Ovary (tissue), 9 donors: ENCODE data around the gene IFNA5. TPM values are rescaled to one million over a fixed set of nuclear protein-coding genes. Genes with fewer than 3 reads are reported as not detected.
A peak's percentile ranks its signal among the peaks of the same experiment; 100 is the strongest.

Experiments used
- DNase-seq, 5 donors: peaks; one replicate each; pipeline ENCODE4 v3.0.0-alpha.2; 2019 to 2020
- H3K27ac ChIP-seq, 2 donors: fragments of 200-600 bp; one replicate each; pipeline versions ENCODE4 v1.5.1 to v1.8.0; 2019 to 2022
- H3K27me3 ChIP-seq: fragments of 200-600 bp; one replicate; pipeline ENCODE4 v1.8.0; 2022
- H3K36me3 ChIP-seq: fragments of 200-600 bp; sonication (generic); one replicate; pipeline ENCODE4 v1.5.1; 2019
- H3K4me1 ChIP-seq: one replicate; pipeline ENCODE4 v1.8.1; 2013; ENCODE audit warnings: mild to moderate bottlenecking, moderate library complexity; ENCODE audit not compliant: insufficient read depth
- H3K4me3 ChIP-seq: fragments of 200-600 bp; sonication (generic); one replicate; pipeline ENCODE4 v1.5.1; 2017
- H3K9me3 ChIP-seq, 2 donors: fragments of 200-600 bp in 1 of 2; sonication (generic) in 1 of 2; one replicate each; pipeline versions ENCODE4 v1.5.1 to v1.8.1; 2013 to 2019; ENCODE audit warnings: mild to moderate bottlenecking in 1 of 2, moderate library complexity in 1 of 2
- EP300 ChIP-seq: sonication (generic); formaldehyde crosslinking; IDR thresholded peaks from one replicate; pipeline ENCODE4 v1.6.1; 2017; ENCODE audit warnings: antibody characterized with exemption
- POLR2A ChIP-seq: fragments of 450-650 bp; IDR thresholded peaks from one replicate; pipeline ENCODE4 v1.6.1; 2017; ENCODE audit warnings: antibody characterized with exemption, mild to moderate bottlenecking, moderate library complexity
- WGBS, 3 donors: extraction: QIAGEN DNeasy Blood & Tissue Kit in 1 of 3; methylation state at CpG; one replicate each; pipeline versions ENCODE4 v1.1.5 to v1.1.7; 2013 to 2017; 5-methylcytosine and 5-hydroxymethylcytosine counted together
- intact Hi-C, 4 donors: fragments of 100-400 bp; cut with DNase I; formaldehyde crosslinking; loops; one replicate each; pipeline versions ENCODE4 v1.11.0 to v1.15.1; 2022 to 2023
- polyA plus RNA-seq, 2 donors: library from polyadenylated mRNA; stranded (reverse); fragments of 200-250 nt in 1 of 2; fragments of 350-450 nt in 1 of 2; fragmentation: Illumina TruSeq in 1 of 2; extraction: RNeasy Lipid Tissue Mini Kit (QIAGEN cat#74804) in 1 of 2; gene quantifications; one replicate each; pipeline ENCODE4 v1.2.3, GENCODE V29; 2013 to 2014
- total RNA-seq, 7 donors: library from RNA; depleted of rRNA in 2 of 7; stranded (reverse); fragments of >200 nt in 2 of 7; fragmentation: NEBNext Ultra II Directional in 3 of 7; extraction: Animal tissue kit (Norgen Biotek cat#: 25700) in 3 of 7; gene quantifications; one replicate each; pipeline versions ENCODE4 v1.1.0 to v1.2.4, GENCODE V29; 2016 to 2023
- TF ChIP-seq, protein P1 (sequence below), 3 donors: fragments of 450-650 bp in 2 of 3; fragments of 200-600 bp in 1 of 3; IDR thresholded peaks; one replicate each; pipeline versions ENCODE4 v1.5.1 to v1.8.0; 2016 to 2022; ENCODE audit warnings: antibody characterized with exemption in 3 of 3, mild to moderate bottlenecking in 1 of 3
- donor health status: DM: no; HTN: no; CAD: no; lungs with moderate emphysema.
- donor health status: DM: no; HTN: no; CAD: no.
- donor health status: Bipolar disorder and iron deficiency.
- donor health status: DM: yes; HTN: yes; CAD: no.
- donor health status: DM: no; HTN: no; CAD: no.
- donor health status: DM: yes; HTN: yes; CAD: no.

Gene IFNA5
- total and polyA plus RNA-seq, 9 donors, result 0.42 TPM; not detected in 8

GRCh38 chr9:21326526-21327139 lies 21.5 kb upstream of the IFNA5 start:
- TF ChIP-seq, protein P1, sequence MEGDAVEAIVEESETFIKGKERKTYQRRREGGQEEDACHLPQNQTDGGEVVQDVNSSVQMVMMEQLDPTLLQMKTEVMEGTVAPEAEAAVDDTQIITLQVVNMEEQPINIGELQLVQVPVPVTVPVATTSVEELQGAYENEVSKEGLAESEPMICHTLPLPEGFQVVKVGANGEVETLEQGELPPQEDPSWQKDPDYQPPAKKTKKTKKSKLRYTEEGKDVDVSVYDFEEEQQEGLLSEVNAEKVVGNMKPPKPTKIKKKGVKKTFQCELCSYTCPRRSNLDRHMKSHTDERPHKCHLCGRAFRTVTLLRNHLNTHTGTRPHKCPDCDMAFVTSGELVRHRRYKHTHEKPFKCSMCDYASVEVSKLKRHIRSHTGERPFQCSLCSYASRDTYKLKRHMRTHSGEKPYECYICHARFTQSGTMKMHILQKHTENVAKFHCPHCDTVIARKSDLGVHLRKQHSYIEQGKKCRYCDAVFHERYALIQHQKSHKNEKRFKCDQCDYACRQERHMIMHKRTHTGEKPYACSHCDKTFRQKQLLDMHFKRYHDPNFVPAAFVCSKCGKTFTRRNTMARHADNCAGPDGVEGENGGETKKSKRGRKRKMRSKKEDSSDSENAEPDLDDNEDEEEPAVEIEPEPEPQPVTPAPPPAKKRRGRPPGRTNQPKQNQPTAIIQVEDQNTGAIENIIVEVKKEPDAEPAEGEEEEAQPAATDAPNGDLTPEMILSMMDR (IDR thresholded peaks at IDR 0.05), result peak; percentile 36 to 58 (median 39)
- TF ChIP-seq POLR2A, result no peak
- DNase-seq, result no peak
- H3K27me3 ChIP-seq, result no peaks in the 10 kb centered on the region
- no peaks in the 10 kb centered on the region for H3K36me3 ChIP-seq
- H3K4me1 ChIP-seq, result peaks cover 2% of the 10 kb centered on the region
- no peak overlapping the region for H3K4me3 ChIP-seq
- intact Hi-C loops, result loop anchor here in 1 of 4 donors (10.0 kb wide), 1 partner anchor 68 kb away; no protein-coding TSS in a partner anchor
- no peaks in the 10 kb centered on the region for H3K9me3 ChIP-seq
- 30 to 34% (median 30%) methylated on average over 2 of the region's 2 CpGs for WGBS, 3 donors
- no peak overlapping the region for H3K27ac ChIP-seq

- H3K4me3 ChIP-seq, result no peak overlapping the region
- no peaks in the 10 kb centered on the region for H3K36me3 ChIP-seq
- intact Hi-C loops, result loop anchor here in 2 of 4 donors (5.0 to 10.0 kb wide), 2 partner anchors 71 to 73 kb away; no protein-coding TSS in a partner anchor
- 88 to 91% (median 89%) methylated on average over 4 of the region's 4 CpGs for WGBS, 3 donors
- TF ChIP-seq EP300 (no peak), POLR2A (no peak)
- TF ChIP-seq, protein P1 (IDR thresholded peaks at IDR 0.05), result no peak
- no peak for DNase-seq
- no peaks in the 10 kb centered on the region for H3K9me3 ChIP-seq
- H3K27me3 ChIP-seq, result no peaks in the 10 kb centered on the region
- peaks cover 1% of the 10 kb centered on the region for H3K4me1 ChIP-seq
- no peak overlapping the region for H3K27ac ChIP-seq
Observed at GRCh38 chr9:21324047-21324446, 18.9 kb upstream of the IFNA5 start.

- H3K4me1 ChIP-seq, result peaks cover 1% of the 10 kb centered on the region
- no peak overlapping the region for H3K4me3 ChIP-seq
- DNase-seq, result no peak
- H3K27me3 ChIP-seq, result no peaks in the 10 kb centered on the region
- H3K36me3 ChIP-seq, result no peaks in the 10 kb centered on the region
- no peaks in the 10 kb centered on the region for H3K9me3 ChIP-seq
- WGBS, 3 donors, result 72 to 85% (median 81%) methylated on average over 5 of the region's 5 CpGs
- no peak overlapping the region for H3K27ac ChIP-seq
- intact Hi-C loops, result loop anchor here in 2 of 4 donors (5.0 to 10.0 kb wide), 2 partner anchors 72 to 74 kb away; no protein-coding TSS in a partner anchor
- TF ChIP-seq, protein P1 (IDR thresholded peaks at IDR 0.05), result no peak
- TF ChIP-seq EP300, result no peak
- no peak for TF ChIP-seq POLR2A
Observed at GRCh38 chr9:21322911-21323461, 17.9 kb upstream of the IFNA5 start.

DNA sequence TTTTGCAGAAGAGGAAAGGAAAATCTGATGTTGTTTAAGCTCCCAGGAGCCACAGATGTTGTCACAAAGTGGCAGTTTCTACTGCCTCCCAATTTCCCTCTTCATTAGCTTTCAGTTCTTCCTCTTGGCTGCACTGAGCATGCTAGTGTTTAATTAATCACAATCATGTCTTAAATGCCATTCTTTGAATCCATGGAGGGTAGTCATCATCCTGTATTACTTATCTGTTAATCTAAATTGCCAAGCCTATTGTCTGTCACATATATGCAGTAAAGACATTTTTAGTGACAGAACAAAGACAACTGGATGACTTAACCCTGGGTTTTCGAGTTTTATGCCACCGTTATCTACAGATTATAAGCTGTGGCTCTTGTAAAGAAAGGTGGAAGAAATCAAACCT lies 15.4 kb upstream of the IFNA5 start:
- Histone ChIP-seq H3K27me3 (no peaks in the 10 kb centered on the region), H3K36me3 (no peaks in the 10 kb centered on the region), H3K4me3 (no peak overlapping the region), H3K9me3 (no peaks in the 10 kb centered on the region), H3K27ac (no peak overlapping the region), H3K4me1 (peaks cover 1% of the 10 kb centered on the region)
- no peak for DNase-seq
- WGBS, 3 donors, result 78 to 88% (median 80%) methylated on average over 2 of the region's 2 CpGs
- intact Hi-C loops, result loop anchor here in 2 of 4 donors (5.0 to 10.0 kb wide), 2 partner anchors 74 to 77 kb away; no protein-coding TSS in a partner anchor
- no peak for TF ChIP-seq EP300
- TF ChIP-seq, protein P1 (IDR thresholded peaks at IDR 0.05), result no peak
- TF ChIP-seq POLR2A, result no peak
